ENCODE results near the gene SERPINA7.

Gene SERPINA7

GRCh38 chrX:106040861-106041260 is 2.3 kb upstream of the SERPINA7 start:
- H4K20me1 ChIP-seq (ENCODE audit: insufficient read depth, low read length): no peaks in the 10 kb centered on the region
- H3K27me3 ChIP-seq (replicated peaks; ENCODE audit: insufficient read depth, low read length): no peaks in the 10 kb centered on the region
- no peak overlapping the region for H3K4me3 ChIP-seq (ENCODE audit: low read length)
- H3K9me2 ChIP-seq (replicated peaks; ENCODE audit: insufficient read depth, low read length): no peaks in the 10 kb centered on the region
- TF ChIP-seq EZH2 (optimal IDR thresholded peaks at IDR 0.05; ENCODE audit: low read depth, low read length) (no peak), EZH2phosphoT487 (IDR thresholded peaks at IDR 0.05; ENCODE audit: low read length) (no peak), CTCF (IDR thresholded peaks at IDR 0.05; ENCODE audit: low read length) (no peak)
- H3K9ac ChIP-seq (ENCODE audit: low read length): no peak overlapping the region
- no peak overlapping the region for H3K27ac ChIP-seq (ENCODE audit: low read length)
- no peaks in the 10 kb centered on the region for H3K9me3 ChIP-seq (replicated peaks; ENCODE audit: insufficient read depth, low read length)
- H2AFZ ChIP-seq (ENCODE audit: low read length): no peak overlapping the region
- no peaks in the 10 kb centered on the region for H3F3A ChIP-seq (ENCODE audit: insufficient read depth, low read length)
- no peaks in the 10 kb centered on the region for H3K36me3 ChIP-seq (replicated peaks; ENCODE audit: insufficient read depth, low read length)
- no peaks in the 10 kb centered on the region for H3K79me2 ChIP-seq (ENCODE audit: low read length)
- no peaks in the 10 kb centered on the region for H3K4me1 ChIP-seq (ENCODE audit: low read length)
- no peak for DNase-seq
- H3K4me2 ChIP-seq (ENCODE audit: low read depth, low read length): no peak overlapping the region

GRCh38 chrX:106039920-106040319 is 1.4 kb upstream of the SERPINA7 start:
- DNase-seq: peak; percentile 50
- TF ChIP-seq CTCF (IDR thresholded peaks at IDR 0.05; ENCODE audit: low read length): peak; percentile 49
- no peak for TF ChIP-seq EZH2phosphoT487 (IDR thresholded peaks at IDR 0.05; ENCODE audit: low read length)
- Histone ChIP-seq H3K9ac (ENCODE audit: low read length) (no peak overlapping the region), H3K9me3 (replicated peaks; ENCODE audit: insufficient read depth, low read length) (no peaks in the 10 kb centered on the region), H3K27me3 (replicated peaks; ENCODE audit: insufficient read depth, low read length) (no peaks in the 10 kb centered on the region), H3K4me2 (ENCODE audit: low read depth, low read length) (no peak overlapping the region), H4K20me1 (ENCODE audit: insufficient read depth, low read length) (no peaks in the 10 kb centered on the region), H3K9me2 (replicated peaks; ENCODE audit: insufficient read depth, low read length) (no peaks in the 10 kb centered on the region), H2AFZ (ENCODE audit: low read length) (no peak overlapping the region), H3F3A (ENCODE audit: insufficient read depth, low read length) (no peaks in the 10 kb centered on the region), H3K4me3 (ENCODE audit: low read length) (no peak overlapping the region), H3K27ac (ENCODE audit: low read length) (no peak overlapping the region), H3K79me2 (ENCODE audit: low read length) (no peaks in the 10 kb centered on the region), H3K4me1 (ENCODE audit: low read length) (no peaks in the 10 kb centered on the region), H3K36me3 (replicated peaks; ENCODE audit: insufficient read depth, low read length) (no peaks in the 10 kb centered on the region)

GRCh38 chrX:106037835-106038473 is 573 bp downstream of the SERPINA7 start:
- Histone ChIP-seq H3K9me3 (replicated peaks; ENCODE audit: insufficient read depth, low read length) (no peaks in the 10 kb centered on the region), H3K27ac (ENCODE audit: low read length) (no peak overlapping the region), H3K4me3 (ENCODE audit: low read length) (no peak overlapping the region), H2AFZ (ENCODE audit: low read length) (no peak overlapping the region), H3K9ac (ENCODE audit: low read length) (no peak overlapping the region), H3K9me2 (replicated peaks; ENCODE audit: insufficient read depth, low read length) (no peaks in the 10 kb centered on the region), H4K20me1 (ENCODE audit: insufficient read depth, low read length) (no peaks in the 10 kb centered on the region), H3K27me3 (replicated peaks; ENCODE audit: insufficient read depth, low read length) (no peaks in the 10 kb centered on the region), H3F3A (ENCODE audit: insufficient read depth, low read length) (no peaks in the 10 kb centered on the region), H3K4me2 (ENCODE audit: low read depth, low read length) (no peak overlapping the region), H3K4me1 (ENCODE audit: low read length) (no peaks in the 10 kb centered on the region), H3K79me2 (ENCODE audit: low read length) (no peaks in the 10 kb centered on the region), H3K36me3 (replicated peaks; ENCODE audit: insufficient read depth, low read length) (no peaks in the 10 kb centered on the region)
- DNase-seq: no peak
- no peak for TF ChIP-seq CTCF (IDR thresholded peaks at IDR 0.05; ENCODE audit: low read length)
- no peak for TF ChIP-seq EZH2 (optimal IDR thresholded peaks at IDR 0.05; ENCODE audit: low read depth, low read length)
